ENCODE results near the gene COPZ1. TPM values are rescaled to one million over a fixed set of nuclear protein-coding genes. Genes with fewer than 3 reads are reported as not detected.

The COPZ1 gene
- total RNA-seq, 1 donor from 2014 or later, result 101 TPM

GRCh38 chr12:54395545-54395944 lies 70.6 kb downstream of the COPZ1 start:
- Mint-ChIP-seq H3K27ac (ENCODE audit: unreplicated experiment) (no peak overlapping the region), H3K4me1 (ENCODE audit: low read depth) (peaks cover 7% of the 10 kb centered on the region), H3K27me3 (ENCODE audit: low read depth) (no peaks in the 10 kb centered on the region), H3K36me3 (ENCODE audit: low read depth) (peaks cover 28% of the 10 kb centered on the region), H3K4me3 (ENCODE audit: unreplicated experiment) (no peak overlapping the region), H3K9me3 (ENCODE audit: low read depth) (no peaks in the 10 kb centered on the region)
- DNase-seq (ENCODE audit: low spot score), result no peak
- TF ChIP-seq CTCF (IDR thresholded peaks at IDR 0.05), result no peak

GRCh38 chr12:54397157-54397556 lies 72.2 kb downstream of the COPZ1 start:
- peaks cover 36% of the 10 kb centered on the region for H3K36me3 Mint-ChIP-seq (ENCODE audit: low read depth)
- H3K4me1 Mint-ChIP-seq (ENCODE audit: low read depth), result peaks cover 3% of the 10 kb centered on the region

GRCh38 chr12:54398218-54398617 lies 73.3 kb downstream of the COPZ1 start:
- Mint-ChIP-seq H3K4me3 (ENCODE audit: unreplicated experiment) (no peak overlapping the region), H3K36me3 (ENCODE audit: low read depth) (peaks cover 39% of the 10 kb centered on the region), H3K27me3 (ENCODE audit: low read depth) (no peaks in the 10 kb centered on the region), H3K9me3 (ENCODE audit: low read depth) (no peaks in the 10 kb centered on the region), H3K4me1 (ENCODE audit: low read depth) (peaks cover 3% of the 10 kb centered on the region), H3K27ac (ENCODE audit: unreplicated experiment) (no peak overlapping the region)
- no peak for TF ChIP-seq CTCF (IDR thresholded peaks at IDR 0.05)
- no peak for DNase-seq (ENCODE audit: low spot score)

More at GRCh38 chr12:54397157-54397556, 72.2 kb downstream of the COPZ1 start:
- no peak overlapping the region for H3K27ac Mint-ChIP-seq (ENCODE audit: unreplicated experiment)
- no peak overlapping the region for H3K4me3 Mint-ChIP-seq (ENCODE audit: unreplicated experiment)
- no peak for DNase-seq (ENCODE audit: low spot score)
- no peak for TF ChIP-seq CTCF (IDR thresholded peaks at IDR 0.05)
- no peaks in the 10 kb centered on the region for H3K27me3 Mint-ChIP-seq (ENCODE audit: low read depth)
- no peaks in the 10 kb centered on the region for H3K9me3 Mint-ChIP-seq (ENCODE audit: low read depth)

GRCh38 chr12:54398995-54399793 lies 74.3 kb downstream of the COPZ1 start:
- Mint-ChIP-seq H3K9me3 (ENCODE audit: low read depth) (no peaks in the 10 kb centered on the region), H3K36me3 (ENCODE audit: low read depth) (peaks cover 40% of the 10 kb centered on the region), H3K27ac (ENCODE audit: unreplicated experiment) (peak overlapping the region; percentile 23), H3K4me1 (ENCODE audit: low read depth) (peaks cover 3% of the 10 kb centered on the region), H3K27me3 (ENCODE audit: low read depth) (no peaks in the 10 kb centered on the region), H3K4me3 (ENCODE audit: unreplicated experiment) (no peak overlapping the region)
- no peak for DNase-seq (ENCODE audit: low spot score)
- peak; percentile 98 for TF ChIP-seq CTCF (IDR thresholded peaks at IDR 0.05)

- Mint-ChIP-seq H3K4me3 (ENCODE audit: unreplicated experiment) (no peak overlapping the region), H3K4me1 (ENCODE audit: low read depth) (peaks cover 3% of the 10 kb centered on the region), H3K27me3 (ENCODE audit: low read depth) (no peaks in the 10 kb centered on the region), H3K36me3 (ENCODE audit: low read depth) (peaks cover 42% of the 10 kb centered on the region), H3K27ac (ENCODE audit: unreplicated experiment) (no peak overlapping the region), H3K9me3 (ENCODE audit: low read depth) (no peaks in the 10 kb centered on the region)
- TF ChIP-seq CTCF (IDR thresholded peaks at IDR 0.05), result no peak
- DNase-seq (ENCODE audit: low spot score), result no peak
Observed at GRCh38 chr12:54401119-54401518, 76.2 kb downstream of the COPZ1 start.

Small RNA genes lying within 50 kb of the gene (microRNA-seq; reads per million reads assigned to microRNA genes)
- 239 reads per million, percentile 67 among the genes with 10 or more reads in this experiment for gene MIR148B (ENCODE audit: borderline number of aligned reads)

Other genes starting within 250 kb of the COPZ1 start
- gene SMUG1, start 136.1 kb upstream of the COPZ1 start, total RNA-seq, result 21.1 to 28.7 TPM (median 23.6 TPM) in 3 replicates
- gene CBX5, start 45.0 kb upstream of the COPZ1 start, total RNA-seq, result 79.4 to 141 TPM (median 81.8 TPM) in 3 replicates
- gene HNRNPA1, start 44.4 kb upstream of the COPZ1 start, total RNA-seq, result 485 to 774 TPM (median 502 TPM) in 3 replicates
- gene NFE2, start 24.1 kb upstream of the COPZ1 start, total RNA-seq, result not detected in 3 replicates
- not detected in 3 replicates for gene GPR84, start 39.4 kb downstream of the COPZ1 start, total RNA-seq
- 5.5 to 6.8 TPM (median 6.4 TPM) in 3 replicates for gene ZNF385A, start 59.6 kb downstream of the COPZ1 start, total RNA-seq
- gene ITGA5, start 94.1 kb downstream of the COPZ1 start, total RNA-seq, result 121 to 160 TPM (median 152 TPM) in 3 replicates
- gene GTSF1, start 148.5 kb downstream of the COPZ1 start, total RNA-seq, result not detected in 3 replicates
- gene NCKAP1L, start 172.6 kb downstream of the COPZ1 start, total RNA-seq, result not detected in 3 replicates
- gene PDE1B, start 224.5 kb downstream of the COPZ1 start, total RNA-seq, result 0.12 TPM in 1 of 3 replicates, not detected in the others